ENCODE data around the gene CIART.
"Not testable (repeated sequence)": the region's sequence is repeated elsewhere in the genome, so short reads cannot be mapped to it uniquely, and the experiment has no call there.

Gene CIART

DNA sequence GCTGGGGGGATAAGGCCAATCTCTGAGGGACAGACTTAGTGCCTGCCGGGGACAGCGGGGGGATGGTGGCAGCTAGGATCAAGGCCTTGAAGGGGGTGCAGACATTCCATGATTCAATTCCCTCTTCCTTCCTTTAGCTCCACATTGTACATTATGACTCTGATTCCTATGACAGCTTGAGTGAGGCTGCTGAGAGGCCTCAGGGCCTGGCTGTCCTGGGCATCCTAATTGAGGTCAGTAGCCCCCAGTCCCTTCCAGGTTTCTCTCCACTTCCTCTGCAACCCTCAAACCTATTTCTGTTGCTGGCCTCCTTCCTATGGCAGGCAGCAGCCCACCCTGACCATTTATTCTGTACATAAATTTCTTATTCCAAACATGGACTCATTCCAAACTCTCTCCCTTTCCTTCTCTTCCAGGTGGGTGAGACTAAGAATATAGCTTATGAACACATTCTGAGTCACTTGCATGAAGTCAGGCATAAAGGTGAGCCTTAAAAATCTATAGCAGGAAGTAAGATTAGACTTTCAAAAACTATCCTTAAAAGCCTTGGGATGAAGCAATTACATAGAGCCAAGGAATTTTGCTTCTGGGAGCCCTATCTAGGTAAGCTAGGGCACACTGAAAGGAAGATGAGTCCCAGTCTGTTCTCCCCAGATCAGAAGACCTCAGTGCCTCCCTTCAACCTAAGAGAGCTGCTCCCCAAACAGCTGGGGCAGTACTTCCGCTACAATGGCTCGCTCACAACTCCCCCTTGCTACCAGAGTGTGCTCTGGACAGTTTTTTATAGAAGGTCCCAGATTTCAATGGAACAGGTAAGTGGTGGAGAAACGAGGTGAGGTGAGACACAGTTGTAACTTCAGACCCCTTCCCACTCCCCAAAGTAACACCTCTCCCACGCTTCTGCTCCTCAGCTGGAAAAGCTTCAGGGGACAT is 19.7 kb upstream of the CIART start:
- no peak for DNase-seq

DNA sequence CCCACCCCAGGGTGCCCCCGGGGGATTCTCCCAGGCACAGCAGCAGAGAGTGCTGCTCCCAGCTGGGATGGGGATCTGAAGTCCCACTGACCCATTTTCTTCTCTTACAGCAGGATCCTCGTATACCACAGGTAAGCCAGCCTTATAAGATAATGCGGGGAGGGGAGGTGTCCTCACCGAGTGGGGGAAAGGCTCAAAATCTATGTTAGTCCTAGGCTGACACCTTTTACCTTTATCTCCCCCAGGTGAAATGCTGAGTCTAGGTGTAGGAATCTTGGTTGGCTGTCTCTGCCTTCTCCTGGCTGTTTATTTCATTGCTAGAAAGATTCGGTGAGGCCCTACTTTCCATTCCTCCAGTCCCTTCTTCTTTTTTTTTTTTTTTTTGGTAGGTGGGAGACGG is 18.8 kb upstream of the CIART start:
- DNase-seq, result no peak

DNA sequence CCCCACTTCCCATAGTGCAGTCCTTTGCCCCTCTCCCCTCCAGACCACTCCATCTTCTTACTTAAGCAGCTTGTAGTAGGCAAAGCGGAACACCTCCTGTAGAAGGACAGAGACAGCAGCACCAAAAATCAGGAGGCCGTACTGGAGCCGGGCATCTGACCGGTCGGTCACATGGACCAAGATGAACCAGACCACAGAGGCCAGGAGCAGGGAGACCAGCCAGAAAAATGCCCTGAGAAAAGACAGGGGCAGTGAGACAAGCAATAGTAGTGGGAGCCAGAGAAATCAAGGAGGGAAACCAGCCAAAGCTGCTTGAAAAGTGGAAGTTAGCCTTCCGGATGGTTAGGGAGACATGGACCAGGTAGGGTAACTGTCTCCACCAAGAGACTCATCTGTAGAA is 14.5 kb upstream of the CIART start:
- no peak for DNase-seq

DNA sequence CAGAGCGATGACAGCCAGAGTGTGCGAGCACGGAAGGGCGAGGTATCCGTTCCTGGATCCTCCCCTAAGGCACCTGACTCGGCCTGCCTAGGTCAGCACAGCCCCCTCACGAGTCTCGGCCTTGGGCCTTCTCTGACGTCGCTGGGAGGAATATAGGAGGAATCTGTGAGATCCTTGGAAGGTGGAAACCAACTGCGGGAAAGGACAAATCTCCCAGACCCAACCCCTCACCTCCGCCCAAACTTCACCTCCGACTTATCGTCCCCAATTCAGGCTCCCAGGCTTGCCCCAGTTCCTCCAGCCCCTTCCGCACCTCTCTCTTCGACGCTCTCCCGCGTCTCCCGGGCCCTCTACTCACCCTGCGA is 14.0 kb upstream of the CIART start:
- DNase-seq, result peak; percentile 25 to 45

DNA sequence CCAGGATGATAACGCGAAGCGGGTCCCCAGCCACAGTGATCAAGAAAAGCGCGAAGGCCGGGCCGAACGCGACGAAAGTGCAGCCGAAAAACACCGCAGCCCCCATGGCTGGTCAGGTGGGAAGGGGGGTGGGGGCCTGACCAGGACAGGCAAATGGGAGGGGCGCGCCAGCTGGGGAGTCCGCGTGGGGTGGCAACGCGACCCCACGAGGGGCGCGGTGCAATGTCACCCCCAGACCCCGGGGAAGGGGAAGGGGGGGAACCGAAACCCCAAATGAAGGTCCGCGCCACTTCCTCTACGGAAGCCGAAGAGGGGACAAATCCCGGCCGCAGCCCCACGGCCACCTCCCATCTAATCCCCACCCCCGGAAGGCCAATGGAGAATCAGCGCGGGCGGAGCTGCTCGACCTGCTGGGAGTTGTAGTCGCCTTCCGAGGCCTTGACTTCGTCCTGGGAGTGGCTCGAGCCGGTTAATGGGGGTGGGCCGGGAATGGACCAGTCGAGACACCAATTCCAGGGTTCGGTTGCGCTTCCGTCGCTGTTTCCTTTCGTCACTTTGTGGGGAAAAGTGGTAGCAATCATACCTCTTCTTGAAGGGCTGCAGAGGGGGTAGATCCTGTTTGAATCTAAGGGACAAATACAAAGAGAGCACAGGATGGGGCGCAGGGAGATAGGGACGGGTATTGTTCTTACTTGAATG is 13.5 kb upstream of the CIART start, which contains the start of gene APH1A:
Gene APH1A, minus strand, starts transcription at position 312 of the 699 bp plus-strand sequence. Its CDS starts 206 bp downstream, at position 106.
- DNase-seq, result peak; percentile 94

DNA sequence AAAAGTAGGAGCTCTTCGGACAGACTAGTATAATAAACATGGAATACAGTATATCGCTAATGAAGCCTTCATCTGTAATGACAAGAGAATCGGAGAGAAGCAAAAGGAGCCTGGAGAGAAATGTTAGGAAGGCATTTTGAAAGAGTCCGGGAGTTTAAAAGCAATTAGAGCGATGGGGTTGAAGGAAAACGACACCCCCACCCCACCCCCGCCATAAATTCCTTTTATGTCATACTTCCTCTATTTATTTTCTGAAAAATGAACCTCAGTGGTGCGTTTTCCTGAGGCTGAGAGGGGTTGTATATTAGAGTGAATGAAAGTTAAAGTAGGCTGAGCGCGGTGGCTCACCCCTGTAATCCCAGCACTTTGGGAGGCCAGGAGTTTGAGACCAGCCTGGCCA is 12.9 kb upstream of the CIART start:
- no peak for DNase-seq

DNA sequence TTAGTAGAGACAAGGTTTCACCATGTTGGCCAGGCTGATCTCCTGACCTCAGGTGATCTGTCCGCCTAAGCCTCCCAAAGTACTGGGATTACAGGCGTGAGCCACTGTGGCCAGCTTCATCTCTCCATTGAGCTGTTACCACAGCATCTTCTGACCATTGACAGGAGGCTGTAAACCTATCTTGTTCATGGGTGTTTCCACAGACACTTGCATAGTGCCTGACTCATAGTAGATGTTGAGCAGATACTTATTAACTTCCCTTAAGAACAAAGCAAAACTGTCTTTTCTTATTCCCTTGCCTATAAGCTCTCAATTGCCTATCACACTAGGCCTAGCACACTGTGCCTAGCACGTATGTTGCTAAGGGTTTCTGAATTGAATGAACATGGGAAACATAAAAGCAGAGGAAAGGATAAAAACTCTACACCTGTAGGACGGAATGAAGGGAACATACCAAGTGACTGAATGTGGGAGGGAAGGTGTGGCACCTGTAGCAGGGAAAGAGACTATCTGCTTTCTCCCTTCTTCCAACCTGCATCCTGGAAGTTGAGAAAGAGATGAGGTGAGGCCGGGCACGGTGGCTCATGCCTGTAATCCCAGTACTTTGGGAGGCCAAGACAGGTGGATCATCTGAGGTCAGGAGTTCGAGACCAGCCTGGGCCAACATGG is 10.9 kb upstream of the CIART start:
- no peak for DNase-seq

DNA sequence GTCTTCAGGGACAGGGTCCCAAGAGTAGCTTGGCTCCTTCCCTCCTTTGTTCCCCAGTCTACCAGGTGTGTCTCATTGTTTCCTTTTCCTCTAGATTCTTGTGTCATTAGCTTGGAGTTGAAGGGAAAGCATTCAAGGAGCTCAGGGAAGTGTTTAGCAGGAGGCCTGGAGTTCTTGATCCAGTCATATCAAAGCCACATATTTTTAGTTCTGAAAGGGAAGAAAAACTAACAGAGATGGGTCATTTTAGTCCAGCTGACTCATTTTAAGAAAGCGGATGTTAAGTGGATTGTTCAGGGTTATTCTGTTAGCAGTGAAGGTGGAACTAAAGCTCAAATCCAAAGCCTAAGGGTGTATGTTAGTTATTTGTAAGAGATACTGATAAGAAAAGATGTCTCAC is 9.0 kb upstream of the CIART start:
- DNase-seq, result no peak

DNA sequence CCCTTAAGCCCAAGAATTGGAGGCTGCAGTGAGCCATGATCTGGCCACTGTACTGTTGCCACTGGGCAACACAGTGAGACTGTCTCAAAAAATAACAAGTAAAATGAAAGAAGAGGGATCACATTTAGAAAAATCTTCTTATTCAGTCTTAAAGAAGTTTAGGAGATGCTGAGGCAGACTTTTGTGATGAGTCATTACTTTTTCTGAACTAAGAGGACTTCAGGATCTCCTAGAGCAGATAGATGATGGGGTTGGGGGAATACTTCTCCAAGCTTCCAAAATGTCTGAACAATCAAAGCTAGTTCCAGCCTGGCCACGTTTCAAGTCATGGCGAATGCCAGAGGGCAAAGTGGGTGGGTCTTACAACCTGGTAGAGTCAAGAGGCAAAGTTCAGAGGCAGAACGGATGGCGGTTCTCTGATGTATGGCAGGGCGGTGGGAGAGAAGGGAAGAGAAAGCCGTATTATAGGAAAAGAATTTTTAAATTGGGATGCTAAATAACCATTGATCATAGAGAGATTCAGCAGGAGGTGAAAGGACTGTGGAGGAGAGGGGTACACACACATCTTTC is 2.1 kb upstream of the CIART start:
- no peak for DNase-seq

DNA sequence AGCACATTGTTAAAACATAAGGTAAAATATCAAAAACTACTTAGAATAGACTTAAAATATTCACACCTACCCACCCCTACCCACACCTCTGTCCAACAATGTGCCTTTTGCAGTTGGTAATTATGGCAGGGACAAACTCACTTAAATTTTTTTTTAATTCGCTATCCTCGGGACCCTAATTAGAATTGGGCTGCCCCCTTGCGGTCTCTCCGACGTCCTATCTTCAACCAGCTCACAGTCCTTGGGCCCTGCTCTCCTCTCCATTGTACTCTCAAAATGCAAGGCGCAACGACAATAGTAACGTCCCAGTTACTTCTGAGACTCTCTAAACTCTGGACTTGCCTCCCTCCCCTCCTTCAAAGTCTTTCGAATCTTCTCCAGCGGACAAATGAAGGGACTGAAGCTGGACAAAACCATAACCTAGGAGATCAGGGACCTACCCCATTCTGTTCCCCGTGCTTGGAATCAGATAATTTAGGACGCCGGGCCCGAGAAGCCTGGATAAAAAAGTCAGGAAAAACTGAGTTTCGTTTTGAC is 1.1 kb upstream of the CIART start:
- peak; percentile 63 to 65 for DNase-seq

DNA sequence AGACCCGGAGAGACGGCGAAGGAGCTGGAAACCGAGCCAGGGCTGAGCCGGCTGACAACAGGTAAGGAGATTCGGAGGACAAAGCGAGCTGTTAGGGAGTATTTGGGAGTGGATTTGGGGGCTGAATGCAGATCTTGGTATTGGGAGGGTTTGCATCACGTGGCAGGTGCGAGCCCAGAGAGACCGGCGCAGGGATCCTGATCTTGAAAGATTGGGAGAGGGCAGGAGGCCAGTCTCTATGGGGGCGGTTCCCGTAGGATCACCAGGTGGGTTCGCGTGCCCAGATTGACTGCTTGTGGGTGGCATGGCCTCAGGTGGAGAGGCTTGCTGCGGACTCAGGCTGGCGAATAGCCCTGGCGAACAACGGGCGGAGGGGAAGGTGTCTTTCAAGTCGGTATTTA is 204 bp downstream of the CIART start:
- no peak for DNase-seq

DNA sequence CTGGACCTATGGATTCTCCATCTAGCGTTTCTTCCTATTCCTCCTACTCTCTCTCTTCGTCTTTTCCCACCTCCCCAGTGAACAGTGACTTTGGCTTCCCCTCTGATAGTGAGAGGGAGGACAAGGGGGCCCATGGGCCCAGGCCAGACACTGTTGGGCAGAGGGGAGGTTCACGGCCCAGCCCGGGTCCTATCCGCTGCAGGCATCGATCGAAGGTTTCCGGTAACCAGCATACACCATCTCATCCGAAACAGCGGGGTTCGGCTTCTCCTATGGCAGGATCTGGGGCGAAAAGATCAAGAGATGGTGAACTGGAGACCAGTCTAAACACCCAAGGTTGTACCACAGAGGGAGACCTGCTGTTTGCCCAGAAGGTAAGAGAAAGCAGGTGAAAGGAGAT is 906 bp downstream of the CIART start:
- DNase-seq, result no peak

DNA sequence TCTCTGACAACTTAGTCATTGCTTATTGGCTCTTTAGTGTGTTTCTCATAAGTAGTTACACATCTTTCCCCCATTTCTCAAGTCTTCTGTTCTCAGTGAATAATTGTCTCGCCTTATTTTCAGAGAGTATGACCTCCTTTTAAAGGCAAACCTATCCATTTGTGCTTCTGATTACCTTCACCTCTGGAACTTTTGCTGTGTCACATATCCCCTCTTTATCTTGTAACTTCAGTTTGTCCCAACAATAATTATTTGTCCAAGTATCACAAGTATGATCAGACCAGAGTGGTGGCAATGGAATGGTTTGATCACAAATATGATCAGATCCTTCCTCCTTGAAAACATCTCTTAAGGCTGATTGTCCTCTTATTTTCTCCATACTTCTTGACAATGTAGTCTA is 6.0 kb downstream of the CIART start:
- DNase-seq, result no peak

DNA sequence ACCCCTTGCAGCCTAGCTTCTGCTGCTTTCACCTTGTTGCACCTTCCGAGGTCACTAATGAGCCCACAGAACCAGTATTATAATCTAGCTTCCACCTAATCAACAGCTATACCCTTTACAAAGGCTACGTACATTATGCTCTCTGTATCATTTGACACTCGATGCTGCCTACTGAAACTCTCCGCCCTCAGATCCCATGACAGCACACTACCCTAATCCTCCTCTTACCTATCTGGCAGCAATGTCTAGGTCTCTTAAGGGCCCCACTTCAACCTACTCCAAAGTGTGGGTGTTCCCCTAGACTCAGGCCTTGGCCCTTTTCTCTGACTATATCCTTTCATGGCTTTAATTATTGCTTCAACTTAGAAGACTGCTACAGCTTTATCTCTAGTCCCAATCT is 6.5 kb downstream of the CIART start:
- no peak for DNase-seq

DNA sequence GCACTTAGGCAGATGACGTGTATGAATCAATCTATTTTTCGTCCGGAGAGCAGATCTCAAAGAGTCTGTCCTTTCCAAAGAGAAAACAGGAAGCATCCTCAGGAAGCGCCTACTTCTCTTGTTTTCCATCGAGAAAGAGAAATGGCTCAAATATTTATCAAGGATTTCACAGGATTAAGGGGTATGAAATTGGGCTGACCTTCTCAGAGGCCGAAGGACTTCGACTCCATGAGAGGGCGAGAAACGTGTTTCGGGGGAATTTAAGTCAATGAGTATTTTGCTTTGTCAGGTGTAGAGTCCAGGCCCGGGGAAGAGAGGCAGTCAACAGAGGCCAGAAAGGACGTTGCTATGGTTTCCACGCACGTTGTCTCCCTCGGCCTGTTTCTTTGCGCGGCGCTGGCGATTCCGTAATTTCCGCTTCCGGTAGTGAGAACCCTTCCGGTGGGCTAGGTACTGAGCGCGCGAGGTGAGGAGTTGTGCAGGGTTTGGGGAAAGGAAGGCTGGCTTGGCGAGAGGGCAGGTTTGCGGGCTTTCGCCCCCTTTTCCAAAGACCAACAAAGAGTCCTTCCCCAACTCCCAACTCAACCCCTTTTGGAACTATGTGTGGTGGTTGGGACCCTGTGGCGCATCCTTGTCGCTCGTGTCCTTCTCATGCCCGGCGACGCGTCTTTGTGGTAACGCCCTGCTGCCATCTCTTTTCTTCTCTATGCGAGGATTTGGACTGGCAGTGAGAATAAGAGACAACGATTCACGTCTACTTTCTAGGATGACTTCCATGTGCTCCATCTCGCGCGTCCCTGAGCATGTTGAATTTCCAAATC is 11.3 kb downstream of the CIART start, which contains the start of gene MRPS21:
Gene MRPS21, plus strand, starts transcription at position 429 of the 821 bp plus-strand sequence. CDS start 506 bp downstream, outside the sequence.
- DNase-seq, result peak; percentile 87 to 88

DNA sequence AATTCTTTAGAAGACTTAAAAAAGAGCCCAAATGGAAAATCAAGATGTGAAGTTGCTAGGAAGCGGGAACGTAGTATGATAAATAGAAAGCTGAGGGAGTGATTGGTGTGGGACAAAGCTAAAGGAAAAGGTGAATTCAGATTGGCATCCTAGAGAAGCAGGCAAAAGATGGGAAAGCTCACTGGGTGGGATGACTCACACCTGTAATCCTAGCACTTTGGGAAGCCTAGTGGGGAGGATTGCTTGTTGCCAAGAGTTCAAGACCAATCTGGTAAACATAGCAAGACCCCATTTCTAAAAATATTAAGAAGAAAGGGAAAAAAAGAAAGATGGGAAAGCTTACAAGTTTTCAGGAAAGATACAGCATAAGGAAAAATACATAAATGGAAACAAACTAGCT is 13.1 kb downstream of the CIART start:
- no peak for DNase-seq

DNA sequence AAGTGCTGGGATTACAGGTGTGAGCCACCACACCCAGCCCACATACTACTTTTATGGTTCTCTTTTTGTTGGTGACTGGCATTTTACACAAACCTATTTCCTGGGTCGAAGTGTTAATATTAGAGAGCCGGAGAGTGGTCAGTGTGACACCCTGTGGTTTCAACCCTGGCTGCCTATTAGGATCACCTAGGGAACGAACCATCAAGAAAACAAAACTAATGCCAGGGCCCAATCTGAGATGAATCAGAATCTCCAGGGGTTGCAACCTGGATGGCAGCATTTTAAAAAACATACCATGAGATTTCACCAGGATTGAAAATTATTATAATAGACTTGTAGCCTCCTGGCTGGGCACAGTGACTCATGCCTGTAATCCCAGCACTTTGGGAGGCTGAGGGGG is 17.4 kb downstream of the CIART start:
- no peak for DNase-seq

DNA sequence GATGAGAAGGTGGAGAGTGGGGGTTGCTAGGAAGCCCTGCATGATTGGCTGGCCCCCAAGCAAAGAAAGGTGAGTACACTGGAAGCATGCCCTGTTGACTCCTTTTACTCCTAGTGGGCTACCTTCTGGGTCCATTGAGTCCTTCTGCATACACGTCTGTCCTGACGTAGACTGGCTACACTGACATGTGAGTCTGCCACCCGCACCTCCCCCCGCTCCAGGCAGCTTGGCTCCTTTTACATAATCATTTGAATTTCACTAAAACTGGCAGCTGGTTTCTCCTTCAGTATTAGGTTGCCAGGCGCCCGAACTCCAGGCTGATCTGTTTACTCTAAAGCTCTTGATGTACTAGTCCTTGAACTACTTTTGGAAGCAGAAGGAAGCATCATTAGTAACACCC is 20.0 kb downstream of the CIART start:
- no peak for DNase-seq

DNA sequence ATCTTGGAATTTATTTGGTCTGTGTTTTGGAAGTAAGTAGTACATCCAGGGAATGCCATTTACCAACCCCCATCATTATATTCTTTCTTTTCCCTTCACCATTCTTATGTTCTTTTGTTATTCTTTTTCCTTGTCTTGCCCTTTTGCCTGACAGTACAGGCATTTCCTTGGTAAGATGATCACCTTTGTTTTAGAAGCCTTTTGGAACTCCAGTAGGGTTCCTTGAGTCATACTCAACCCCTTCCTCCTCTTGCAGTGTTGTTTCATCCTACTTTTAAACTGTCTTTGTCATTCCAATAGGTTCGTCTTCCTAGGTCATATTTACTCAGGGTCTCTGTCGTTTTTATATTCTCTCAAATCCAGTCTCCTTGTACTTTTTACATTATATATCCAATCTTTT is 20.5 kb downstream of the CIART start:
- DNase-seq, result no peak

DNA sequence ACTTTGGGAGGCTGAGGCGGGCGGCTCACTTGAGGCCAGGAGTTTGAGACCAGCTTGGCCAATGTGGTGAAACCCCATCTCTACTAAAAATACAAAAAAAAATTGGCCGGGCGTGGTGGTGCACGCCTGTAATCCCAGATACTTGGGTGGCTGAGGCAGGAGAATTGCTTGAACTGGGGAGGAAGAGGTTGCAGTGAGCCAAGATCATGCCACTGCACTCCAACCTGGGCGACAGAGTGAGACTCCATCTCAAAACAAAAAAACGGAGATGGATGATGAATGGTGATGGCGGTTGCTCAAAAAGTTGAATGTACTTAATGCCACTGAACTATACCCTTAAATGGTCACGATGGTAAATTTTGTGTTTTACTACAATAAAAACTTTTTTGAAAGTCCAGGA is 26.2 kb downstream of the CIART start:
- not testable (repeated sequence) for DNase-seq

DNA sequence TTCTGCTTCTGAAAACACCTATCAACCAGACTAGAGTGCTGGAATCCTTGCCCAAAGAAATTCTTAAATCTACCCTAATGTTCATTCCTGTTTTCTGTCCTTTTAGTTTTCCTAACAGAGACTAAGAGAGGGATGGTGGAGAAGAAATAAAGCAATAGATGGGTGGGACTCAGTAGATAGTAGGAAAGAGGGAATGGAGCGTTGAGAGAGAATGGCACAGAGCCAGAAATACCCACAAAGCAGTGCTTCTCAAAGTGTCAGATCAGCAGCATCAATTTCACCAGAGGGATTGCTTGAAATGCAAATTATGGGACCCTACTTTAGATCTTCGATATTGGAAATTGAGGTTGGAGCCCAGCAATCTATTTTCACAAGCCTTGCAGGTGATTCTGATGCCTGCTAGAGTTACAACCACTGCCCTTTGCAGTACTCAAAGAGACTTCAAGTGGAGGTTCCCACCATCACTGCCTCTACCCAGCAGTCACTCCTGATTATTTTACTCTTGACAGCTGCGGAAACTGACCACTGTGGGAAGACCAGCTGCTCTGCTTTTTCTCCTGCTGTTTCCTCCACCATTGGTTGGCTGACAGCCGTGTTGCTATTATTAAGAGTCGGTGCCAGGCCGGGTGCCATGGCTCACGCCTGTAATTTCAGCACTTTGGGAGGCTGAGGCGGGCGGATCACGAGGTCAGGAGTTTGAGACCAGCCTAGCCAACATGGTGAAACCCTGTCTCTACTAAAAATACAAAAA is 27.6 kb downstream of the CIART start:
- DNase-seq, result no peak
